NCI-H2081 treated with DMSO at 0.1 percent for 48 hours (cell line): ENCODE data around the gene GABBR2.
"Not testable (repeated sequence)": the region's sequence is repeated elsewhere in the genome, so short reads cannot be mapped to it uniquely, and the experiment has no call there.

Source experiments
- DNase-seq: peaks from one replicate; lab custom pipeline; 2025; lab: John Stamatoyannopoulos, UW

GABBR2 gene

DNA sequence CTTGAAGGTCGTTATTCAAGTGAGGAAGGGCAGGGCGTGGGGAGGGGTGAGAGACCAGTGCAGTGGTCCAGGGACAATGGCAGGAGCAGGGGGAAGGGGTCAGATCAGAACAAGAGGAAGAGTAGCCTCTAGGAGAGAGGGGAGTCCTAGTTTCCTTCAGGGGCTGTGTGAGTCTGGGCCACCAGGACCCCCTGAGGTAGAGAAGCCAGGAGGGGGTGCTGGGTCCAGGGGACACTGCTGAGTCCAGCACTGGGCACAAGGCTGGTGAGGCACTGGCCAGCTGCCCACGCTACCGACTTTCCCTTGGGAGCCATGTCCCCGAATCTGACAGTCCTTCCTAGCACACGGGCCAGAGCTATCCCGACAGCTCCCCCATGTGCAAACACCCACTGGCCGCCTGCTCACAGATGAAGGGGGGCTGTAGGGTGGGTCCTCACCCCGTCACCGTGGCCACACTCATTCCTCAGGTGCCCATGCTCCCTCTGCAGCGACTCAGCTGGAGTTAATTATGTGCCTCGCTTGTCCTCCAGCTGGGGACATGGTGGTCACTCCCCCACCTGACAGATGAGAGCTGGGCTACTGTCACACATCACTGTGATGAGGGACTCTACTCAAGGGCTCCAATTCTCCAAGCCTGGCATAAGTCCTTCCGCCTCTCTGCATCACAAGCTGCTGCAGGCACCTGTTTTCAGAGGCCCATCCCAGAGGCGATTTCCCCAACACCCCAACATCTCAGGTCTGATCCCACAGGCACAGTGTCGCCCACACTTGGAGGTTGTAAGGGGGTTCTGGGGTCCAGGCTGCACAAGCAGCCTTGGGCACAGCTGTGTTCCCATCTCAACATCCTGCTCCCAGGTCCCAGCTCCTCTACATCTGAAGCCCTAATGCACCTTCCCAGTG, 115.1 kb downstream of the GABBR2 start:
- no peak for DNase-seq

- DNase-seq = no peak
Measured at GRCh38 chr9:98591696-98592095, 117.0 kb downstream of the GABBR2 start.

DNA sequence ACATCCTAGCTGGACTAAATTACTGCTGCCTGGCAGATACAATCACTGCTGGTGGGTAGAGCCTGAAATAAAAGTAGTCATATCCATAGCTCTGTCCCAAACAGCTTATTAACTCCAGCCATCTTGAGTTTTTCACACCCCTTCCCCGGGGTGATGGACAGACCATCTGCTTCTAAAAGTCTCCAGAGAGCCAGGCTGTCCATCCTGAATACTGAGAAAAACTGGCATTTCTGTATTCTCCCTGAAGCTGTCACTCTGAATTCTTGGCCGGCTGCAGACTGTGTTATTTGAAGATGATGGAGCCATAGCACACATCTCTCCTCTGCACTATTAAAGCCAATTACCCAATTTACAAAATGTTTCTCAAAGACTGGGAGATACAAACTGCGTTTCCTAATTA, 118.6 kb downstream of the GABBR2 start:
- DNase-seq = no peak

- DNase-seq = no peak
Measured at GRCh38 chr9:98589102-98589501, 119.6 kb downstream of the GABBR2 start.

GRCh38 chr9:98584853-98585438, 123.8 kb downstream of the GABBR2 start:
- not testable (repeated sequence) for DNase-seq

DNA sequence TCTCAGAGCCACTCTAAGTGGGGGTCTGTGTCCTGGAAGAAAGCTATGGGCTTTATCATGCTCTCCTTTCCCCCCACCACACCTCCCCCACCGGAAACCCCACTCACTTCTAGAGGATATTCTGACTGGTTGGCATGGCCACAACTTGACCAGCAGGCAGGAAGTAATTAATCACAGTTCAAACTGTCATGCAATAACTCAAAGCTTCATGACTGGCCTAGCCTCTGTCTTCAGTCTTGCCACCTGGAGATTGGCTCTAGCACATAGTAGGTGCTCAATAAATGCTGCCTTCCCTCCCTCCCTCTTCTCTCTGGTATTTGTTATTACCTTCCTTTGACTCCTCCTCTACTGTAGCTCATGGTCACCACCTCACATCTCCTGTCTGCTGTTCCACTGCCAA, 124.7 kb downstream of the GABBR2 start:
- no peak for DNase-seq

- DNase-seq = no peak
Measured at GRCh38 chr9:98583417-98583816, 125.3 kb downstream of the GABBR2 start.

DNA sequence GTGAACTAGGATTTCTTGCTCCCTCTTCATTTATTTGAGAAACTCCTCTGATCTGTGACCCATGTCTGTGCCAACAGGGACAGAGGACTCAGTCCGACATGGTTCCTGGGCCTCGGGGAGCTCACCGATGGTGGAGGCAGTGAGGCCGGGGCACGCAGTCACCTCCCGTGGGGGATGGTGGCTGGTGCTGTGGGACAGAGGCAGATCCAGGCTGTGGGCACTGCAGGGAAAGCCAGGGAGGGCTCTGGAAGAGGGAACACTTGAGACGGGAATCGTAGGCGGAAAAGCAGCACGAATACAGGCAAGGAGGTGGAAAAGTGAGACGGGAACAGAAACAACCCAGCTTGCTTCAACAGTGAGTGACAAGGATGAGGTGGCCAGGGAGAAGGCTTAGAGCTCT, 127.8 kb downstream of the GABBR2 start:
- no peak for DNase-seq

- no peak for DNase-seq
Measured at GRCh38 chr9:98579700-98580099, 129.0 kb downstream of the GABBR2 start.

GRCh38 chr9:98577446-98577845, 131.3 kb downstream of the GABBR2 start:
- no peak for DNase-seq

- no peak for DNase-seq
Measured at GRCh38 chr9:98576859-98577258, 131.9 kb downstream of the GABBR2 start.

GRCh38 chr9:98576354-98576753, 132.4 kb downstream of the GABBR2 start:
- DNase-seq = no peak

DNA sequence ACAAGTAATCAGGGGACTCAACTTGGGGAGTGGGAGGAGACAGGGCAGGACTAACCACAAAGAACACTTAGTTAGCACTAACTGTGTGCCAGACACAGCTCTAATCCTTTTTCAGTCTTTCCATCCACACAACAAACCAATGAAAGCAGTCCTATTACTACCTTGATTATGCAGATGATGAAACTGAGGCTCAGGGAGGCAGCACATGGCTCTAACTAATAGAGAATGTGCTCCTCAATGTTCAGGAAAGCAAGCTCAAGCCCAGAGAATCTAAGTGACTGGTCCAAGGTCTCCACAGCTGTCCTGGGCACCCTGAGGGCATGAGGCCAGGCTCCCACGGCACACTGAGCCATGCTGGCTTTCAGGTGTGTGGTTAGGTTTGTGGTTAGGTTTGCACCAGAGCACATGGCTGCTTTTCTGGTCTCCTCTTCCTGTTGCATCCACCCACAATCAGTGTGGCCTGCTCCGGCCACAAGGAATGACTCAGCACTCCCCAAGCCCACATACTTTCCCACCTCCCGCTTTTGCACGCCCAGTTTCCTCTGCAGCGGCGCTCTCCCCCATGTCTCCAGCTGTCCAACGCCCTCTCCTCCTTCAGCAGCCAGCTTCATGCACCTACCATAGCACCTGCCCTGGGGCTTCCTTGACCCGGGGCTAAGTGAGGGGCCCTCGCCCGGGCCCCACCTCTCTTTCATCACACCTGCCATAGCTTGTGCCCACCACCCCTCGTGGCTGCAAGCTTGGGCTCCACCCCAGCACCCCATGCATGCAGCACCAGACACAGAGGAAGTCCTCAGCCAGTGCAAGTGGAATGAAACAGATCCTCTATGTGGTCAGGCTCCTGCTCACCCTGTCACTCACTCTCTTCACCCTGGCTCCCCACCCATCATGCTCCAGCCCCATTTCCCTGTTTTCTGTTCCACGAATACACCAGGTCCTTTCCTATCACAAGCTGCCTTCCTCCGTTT, 133.1 kb downstream of the GABBR2 start:
- DNase-seq = no peak

DNA sequence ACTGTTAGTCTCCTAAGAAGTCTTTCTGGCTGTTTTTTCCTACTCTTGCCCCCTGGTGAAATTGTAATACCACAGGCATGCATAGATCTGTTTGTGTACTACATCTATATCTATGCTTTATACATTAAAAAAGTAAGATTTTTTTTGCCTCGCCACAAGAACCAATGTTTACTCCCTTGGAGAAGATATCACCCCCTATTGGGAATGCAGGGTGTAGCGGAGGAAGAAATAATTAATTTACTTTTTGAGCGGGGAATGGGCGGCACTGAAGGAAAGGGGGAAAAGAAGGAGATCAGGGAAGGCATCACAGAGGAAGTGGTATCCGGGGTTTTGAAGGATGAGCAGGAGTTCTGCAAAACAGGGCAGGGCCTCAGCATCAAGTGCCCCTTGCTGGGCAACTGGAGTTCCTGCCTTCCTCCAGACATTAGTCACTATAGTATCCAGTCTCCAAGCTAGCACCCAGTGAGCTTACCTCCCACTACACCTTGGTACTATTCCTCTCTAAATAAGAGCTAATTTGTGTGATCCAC, 134.9 kb downstream of the GABBR2 start:
- no peak for DNase-seq

DNA sequence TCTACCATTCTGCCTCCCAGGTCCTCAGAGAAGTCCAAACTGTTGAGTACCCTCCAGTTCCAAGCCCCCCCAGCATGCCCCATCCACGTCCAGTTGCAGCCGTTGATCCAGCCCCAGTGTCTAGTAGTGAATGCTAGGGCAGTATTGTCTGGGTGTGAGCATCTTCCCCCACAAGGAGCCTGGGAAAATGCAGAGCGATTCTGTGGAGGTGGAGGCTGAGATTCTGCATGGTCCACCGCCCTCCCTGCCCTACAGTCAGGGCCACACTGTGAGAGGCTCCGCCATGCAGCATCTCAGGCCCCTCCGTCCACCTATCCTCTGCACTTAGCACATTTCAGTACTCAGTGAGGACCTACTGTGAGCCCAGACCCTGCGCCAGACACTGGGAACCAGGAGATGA, 135.9 kb downstream of the GABBR2 start:
- DNase-seq = no peak

DNA sequence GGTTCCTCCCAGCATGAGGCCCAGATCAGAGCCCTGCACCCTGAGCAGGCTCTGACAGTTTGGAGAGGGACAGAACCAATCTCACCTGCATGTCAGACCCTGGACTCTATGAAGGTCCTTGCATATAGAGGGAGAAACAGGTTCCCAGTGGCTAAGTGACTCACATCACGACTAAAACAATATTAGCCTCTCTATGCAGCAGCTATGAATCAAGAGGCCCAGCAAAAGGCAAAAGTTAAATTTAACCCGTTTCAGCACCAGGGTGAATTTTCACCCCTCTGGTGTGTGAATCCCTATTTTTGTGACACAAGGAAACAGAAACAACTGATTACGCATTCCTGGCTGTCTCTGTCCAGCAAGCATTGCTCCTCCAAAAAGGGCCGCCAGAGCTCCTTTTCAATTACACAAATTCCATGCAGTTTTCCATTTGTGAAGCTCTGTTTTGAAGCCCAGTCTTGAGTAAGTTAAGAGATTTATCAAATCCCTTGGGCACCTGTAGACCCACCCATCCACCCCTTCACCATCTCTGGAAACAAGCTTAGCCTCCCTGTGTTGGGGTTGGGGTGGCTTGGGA, 136.6 kb downstream of the GABBR2 start:
- no peak for DNase-seq

DNA sequence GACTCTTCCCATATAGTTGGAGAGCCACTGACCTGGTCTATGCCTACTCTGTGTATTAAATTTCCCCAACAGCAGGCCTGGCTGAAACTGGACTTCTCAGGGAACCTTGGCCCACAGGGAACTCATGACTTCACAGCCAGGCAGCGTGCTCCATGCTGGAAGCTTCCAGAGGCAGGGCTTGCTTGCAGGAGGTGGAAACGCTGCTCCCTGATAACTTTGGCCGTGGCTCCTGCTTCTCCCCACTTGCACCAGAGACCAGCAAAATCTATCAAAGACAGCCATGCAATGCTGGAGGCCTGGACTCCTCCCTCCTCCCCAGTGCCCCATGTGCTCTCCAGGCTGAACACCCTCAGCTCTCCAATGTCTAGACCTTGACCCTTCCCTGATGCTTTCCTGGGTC, 137.1 kb downstream of the GABBR2 start:
- no peak for DNase-seq

GRCh38 chr9:98570663-98571440, 137.9 kb downstream of the GABBR2 start:
- no peak for DNase-seq

DNA sequence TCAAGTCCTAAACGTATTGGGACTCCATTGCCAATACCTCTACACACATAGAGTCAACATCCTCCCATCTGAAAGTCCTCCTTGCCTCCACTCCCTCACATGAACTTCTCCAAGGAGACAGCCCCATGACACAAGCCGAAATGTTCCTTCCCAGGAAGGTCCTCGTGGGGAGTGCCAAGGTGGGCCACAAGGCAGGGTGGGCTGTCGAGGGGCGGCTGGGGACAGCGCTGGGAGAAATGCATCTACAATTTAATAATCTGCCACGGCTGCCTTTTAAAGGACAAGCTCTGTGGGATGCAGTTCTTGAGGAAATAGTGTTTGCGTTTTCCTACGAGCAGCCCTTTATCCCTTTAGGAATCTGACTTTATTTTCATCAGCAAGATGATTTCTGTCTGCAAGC, 138.7 kb downstream of the GABBR2 start:
- no peak for DNase-seq

- DNase-seq = no peak
Measured at GRCh38 chr9:98569491-98569890, 139.2 kb downstream of the GABBR2 start.

DNA sequence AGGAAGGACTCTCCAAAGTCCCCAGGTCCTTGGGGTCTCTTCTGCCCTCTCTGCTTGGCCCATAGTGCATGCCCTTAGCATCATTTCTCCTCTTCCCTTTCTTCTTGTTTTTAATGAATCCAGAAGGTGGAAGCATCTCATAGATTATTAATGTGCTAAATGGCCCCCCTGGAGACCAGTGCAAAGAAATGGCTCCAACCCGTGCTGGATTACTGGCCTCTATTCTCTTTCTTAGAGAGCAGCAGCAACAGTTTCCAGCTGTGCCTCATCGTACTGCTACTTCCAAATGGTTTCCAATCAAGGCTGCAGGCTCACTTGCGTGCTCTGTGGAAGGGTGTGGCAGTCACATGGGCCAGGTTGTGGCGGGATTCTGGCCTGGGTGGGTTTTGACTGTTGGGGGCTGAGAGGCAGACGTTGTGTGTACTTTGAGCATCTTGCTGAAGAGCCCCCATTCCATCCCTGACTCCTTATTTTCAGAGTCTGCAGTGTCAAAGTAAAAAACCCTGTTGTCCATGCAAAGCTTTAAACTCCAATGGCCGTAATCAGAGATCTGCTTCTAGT, 139.7 kb downstream of the GABBR2 start:
- no peak for DNase-seq
